Mesenchymal stem cell (in vitro differentiated cells and primary cell): ENCODE data around the gene SNRPA1.

ENCODE experiments used
- DNase-seq: peaks from one replicate; pipeline ENCODE4 v3.0.0-alpha.2; 2013
- H2AFZ ChIP-seq: one replicate; pipeline ENCODE4 v1.6.1; 2013; ENCODE audit warnings: low read depth, mild to moderate bottlenecking, control low read depth, inconsistent platforms, low read length, moderate library complexity
- H2AK5ac ChIP-seq: 2 replicates; pipeline ENCODE4 v1.6.1; 2013; ENCODE audit warnings: low read length, moderate library complexity, mild to moderate bottlenecking, inconsistent platforms; ENCODE audit not compliant: severe bottlenecking
- H2BK120ac ChIP-seq: one replicate; pipeline ENCODE4 v1.6.1; 2013; ENCODE audit warnings: low read depth, mild to moderate bottlenecking, inconsistent platforms, low read length, moderate library complexity
- H2BK12ac ChIP-seq, 2 experiments: one replicate each; pipeline ENCODE4 v1.6.1; 2013; ENCODE audit warnings: inconsistent platforms in 2 of 2, low read length in 2 of 2, mild to moderate bottlenecking in 2 of 2, moderate library complexity in 2 of 2, control low read depth in 1 of 2
- H2BK15ac ChIP-seq: one replicate; pipeline ENCODE4 v1.6.1; 2013; ENCODE audit warnings: mild to moderate bottlenecking, low read depth, inconsistent platforms; ENCODE audit not compliant: poor library complexity, severe bottlenecking
- H2BK5ac ChIP-seq: 2 replicates; pipeline ENCODE4 v1.6.1; 2013; ENCODE audit warnings: low read depth, mild to moderate bottlenecking, low read length, control low read depth, inconsistent platforms; ENCODE audit not compliant: poor library complexity, severe bottlenecking
- H3K14ac ChIP-seq, 2 experiments: one replicate each; pipeline ENCODE4 v1.6.1; 2013; ENCODE audit warnings: inconsistent platforms in 2 of 2, low read length in 2 of 2, control low read depth in 1 of 2, mild to moderate bottlenecking in 1 of 2, moderate library complexity in 1 of 2
- H3K18ac ChIP-seq, 2 experiments: one replicate each; pipeline ENCODE4 v1.6.1; 2013; ENCODE audit warnings: inconsistent platforms in 2 of 2, low read length in 2 of 2, control low read depth in 1 of 2, low read depth in 1 of 2, mild to moderate bottlenecking in 1 of 2
- H3K23ac ChIP-seq, 2 experiments: one replicate each; pipeline ENCODE4 v1.6.1; 2013; ENCODE audit warnings: inconsistent platforms in 2 of 2, low read length in 2 of 2, mild to moderate bottlenecking in 2 of 2, moderate library complexity in 2 of 2, control low read depth in 1 of 2
- H3K27ac ChIP-seq: 2 replicates; pipeline ENCODE4 v1.5.1; 2013; ENCODE audit warnings: mild to moderate bottlenecking, moderate library complexity, low read length, control low read depth, inconsistent platforms; ENCODE audit not compliant: poor library complexity, severe bottlenecking
- H3K27me3 ChIP-seq, 2 experiments: 2 replicates each; pipeline versions ENCODE4 v1.6.1 to v1.7.0; 2013; ENCODE audit warnings: low read length in 2 of 2, mild to moderate bottlenecking in 2 of 2, moderate library complexity in 2 of 2, control low read depth in 1 of 2, inconsistent platforms in 1 of 2; ENCODE audit not compliant: control insufficient read depth in 1 of 2, insufficient read depth in 1 of 2
- H3K36me3 ChIP-seq, 2 experiments: 2 replicates each; pipeline versions ENCODE4 v1.6.1 to v1.7.0; 2013; ENCODE audit warnings: low read length in 2 of 2, control low read depth in 1 of 2, inconsistent platforms in 1 of 2, low read depth in 1 of 2, mild to moderate bottlenecking in 1 of 2; ENCODE audit not compliant: insufficient read depth in 2 of 2, control insufficient read depth in 1 of 2
- H3K4ac ChIP-seq, 2 experiments: one replicate each; pipeline ENCODE4 v1.6.1; 2013; ENCODE audit warnings: inconsistent platforms in 2 of 2, low read length in 2 of 2, mild to moderate bottlenecking in 2 of 2, moderate library complexity in 2 of 2, control low read depth in 1 of 2, low read depth in 1 of 2
- H3K4me1 ChIP-seq: 2 replicates; pipeline ENCODE4 v1.6.1; 2013; ENCODE audit warnings: low read depth, low read length, control low read depth; ENCODE audit not compliant: control insufficient read depth, insufficient read depth
- H3K4me2 ChIP-seq: 2 replicates; pipeline ENCODE4 v1.6.1; 2013; ENCODE audit warnings: low read length, mild to moderate bottlenecking, inconsistent platforms; ENCODE audit not compliant: poor library complexity, severe bottlenecking
- H3K4me3 ChIP-seq, 2 experiments: 2 replicates each; pipeline versions ENCODE4 v1.5.1 to v1.7.0; 2013; ENCODE audit warnings: low read length in 2 of 2, mild to moderate bottlenecking in 2 of 2, control low read depth in 1 of 2, low read depth in 1 of 2; ENCODE audit not compliant: insufficient read depth in 1 of 2
- H3K79me1 ChIP-seq: replicated peaks from 2 replicates; pipeline ENCODE4 v1.6.1; 2013; ENCODE audit warnings: mild to moderate bottlenecking, control low read depth, low read length, inconsistent platforms; ENCODE audit not compliant: poor library complexity, severe bottlenecking
- H3K9ac ChIP-seq: 2 replicates; pipeline ENCODE4 v1.7.0; 2013; ENCODE audit warnings: mild to moderate bottlenecking, low read length, moderate library complexity
- H3K9me3 ChIP-seq: 2 replicates; pipeline ENCODE4 v1.7.0; 2013; ENCODE audit warnings: mild to moderate bottlenecking, low read length; ENCODE audit not compliant: control insufficient read depth
- H4K8ac ChIP-seq: one replicate; pipeline ENCODE4 v1.6.1; 2013; ENCODE audit warnings: inconsistent platforms, mild to moderate bottlenecking, low read length, moderate library complexity
- H4K91ac ChIP-seq: one replicate; pipeline ENCODE4 v1.6.1; 2013; ENCODE audit warnings: mild to moderate bottlenecking, low read length, inconsistent platforms
- WGBS: methylation state at CpG from one replicate; pipeline ENCODE4 v1.1.7; 2013; ENCODE audit warnings: mixed read lengths; 5-methylcytosine and 5-hydroxymethylcytosine counted together

The SNRPA1 gene

DNA sequence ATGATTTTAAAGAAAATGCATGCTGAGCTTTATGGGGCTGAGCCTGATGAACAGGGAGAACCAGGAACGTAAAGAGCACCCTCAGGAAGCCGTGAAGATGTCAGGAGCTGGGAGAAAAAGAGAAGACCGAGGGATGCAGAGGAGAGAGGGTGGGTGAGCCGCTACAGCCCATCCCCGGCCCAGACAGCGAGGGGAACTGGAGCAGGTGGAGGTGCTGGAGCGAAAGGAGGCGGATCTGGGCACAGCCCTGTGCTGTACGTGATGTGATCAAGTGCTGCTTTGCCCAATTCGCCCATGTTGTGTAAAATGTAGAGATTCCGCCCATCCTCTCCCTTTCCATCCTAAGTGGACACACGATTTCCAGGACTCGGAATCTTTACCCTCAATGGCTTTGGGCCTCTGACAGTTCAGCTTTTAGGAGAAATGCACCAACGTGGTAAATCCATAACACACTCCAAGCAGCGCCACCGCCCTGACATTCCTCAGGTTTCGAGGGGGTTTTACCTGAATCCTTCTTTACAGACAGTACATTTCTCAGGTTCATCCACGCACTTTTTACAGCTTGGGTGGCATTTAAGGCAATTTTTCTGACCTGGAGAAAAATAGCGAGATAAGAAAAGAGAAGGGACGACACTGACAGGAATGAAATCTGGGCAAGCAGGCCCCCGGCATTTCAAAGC is 27.1 kb upstream of the SNRPA1 start:
- H3K14ac ChIP-seq, result no peak overlapping the region
- no peak overlapping the region for H3K4me2 ChIP-seq
- no peak overlapping the region for H2BK12ac ChIP-seq
- no peak overlapping the region for H4K8ac ChIP-seq
- H3K4me3 ChIP-seq, result no peak overlapping the region
- no peaks in the 10 kb centered on the region for H3K4me1 ChIP-seq
- WGBS, result 92% methylated on average over 21 of the region's 21 CpGs
- no peak overlapping the region for H2BK5ac ChIP-seq
- no peak overlapping the region for H2AFZ ChIP-seq
- H2AK5ac ChIP-seq, result no peak overlapping the region
- no peaks in the 10 kb centered on the region for H3K79me1 ChIP-seq
- H4K91ac ChIP-seq, result no peak overlapping the region
- H3K23ac ChIP-seq, result no peak overlapping the region
- H3K4ac ChIP-seq, result no peak overlapping the region
- no peak overlapping the region for H3K9ac ChIP-seq
- DNase-seq, result no peak
- H3K36me3 ChIP-seq, result no peaks in the 10 kb centered on the region
- no peak overlapping the region for H2BK15ac ChIP-seq
- no peak overlapping the region for H2BK120ac ChIP-seq
- H3K18ac ChIP-seq, result no peak overlapping the region
- H3K27me3 ChIP-seq, result peaks cover 23 to 41% of the 10 kb centered on the region in 2 experiments
- H3K27ac ChIP-seq, result no peak overlapping the region
- H3K9me3 ChIP-seq, result no peaks in the 10 kb centered on the region

DNA sequence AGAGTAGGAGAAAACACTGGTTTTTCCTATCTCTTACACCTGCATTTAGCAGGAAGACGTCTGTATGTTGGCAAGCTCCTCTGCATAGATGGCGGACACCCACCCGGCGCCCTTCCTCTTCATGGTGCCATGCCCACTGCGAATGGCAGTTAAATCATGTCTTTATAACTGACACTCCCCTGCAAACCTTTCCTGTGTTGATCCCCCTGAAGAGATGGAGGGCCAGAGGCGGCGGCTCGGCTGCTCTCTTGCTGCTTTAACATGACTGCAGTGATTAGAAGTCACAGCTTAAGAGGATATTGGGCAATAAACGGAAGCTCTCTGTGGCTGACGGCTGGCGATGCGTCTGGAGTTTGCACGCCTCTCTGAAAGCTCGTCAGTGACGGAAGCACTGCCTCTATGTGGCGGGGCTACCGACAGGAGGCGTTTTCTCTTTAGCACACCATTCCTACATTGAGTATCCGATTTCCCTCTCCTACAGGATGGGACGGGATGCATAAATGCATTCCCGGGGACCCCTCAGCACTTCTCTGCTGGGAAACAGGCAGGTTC is 25.5 kb upstream of the SNRPA1 start:
- peaks cover 21 to 33% of the 10 kb centered on the region in 2 experiments for H3K27me3 ChIP-seq
- peak overlapping the region; percentile 18 for H2AFZ ChIP-seq
- H3K14ac ChIP-seq, result no peak overlapping the region
- no peak overlapping the region for H3K4me3 ChIP-seq
- DNase-seq, result peak; percentile 95
- no peak overlapping the region for H3K4me2 ChIP-seq
- H2BK5ac ChIP-seq, result no peak overlapping the region
- H3K79me1 ChIP-seq, result no peaks in the 10 kb centered on the region
- H2AK5ac ChIP-seq, result no peak overlapping the region
- no peak overlapping the region for H3K27ac ChIP-seq
- no peak overlapping the region for H3K4ac ChIP-seq
- H2BK120ac ChIP-seq, result peak overlapping the region; percentile 62
- peak overlapping the region; percentile 88 for H4K8ac ChIP-seq
- 25% methylated on average over 21 of the region's 21 CpGs for WGBS
- no peaks in the 10 kb centered on the region for H3K9me3 ChIP-seq
- H3K23ac ChIP-seq, result no peak overlapping the region
- H3K9ac ChIP-seq, result no peak overlapping the region
- H3K18ac ChIP-seq, result peak overlapping the region in 1 of 2 experiments; percentile 65
- H3K36me3 ChIP-seq, result no peaks in the 10 kb centered on the region
- peak overlapping the region; percentile 46 for H4K91ac ChIP-seq
- H2BK12ac ChIP-seq, result peak overlapping the region in 1 of 2 experiments; percentile 64
- H3K4me1 ChIP-seq, result no peaks in the 10 kb centered on the region
- no peak overlapping the region for H2BK15ac ChIP-seq

DNA sequence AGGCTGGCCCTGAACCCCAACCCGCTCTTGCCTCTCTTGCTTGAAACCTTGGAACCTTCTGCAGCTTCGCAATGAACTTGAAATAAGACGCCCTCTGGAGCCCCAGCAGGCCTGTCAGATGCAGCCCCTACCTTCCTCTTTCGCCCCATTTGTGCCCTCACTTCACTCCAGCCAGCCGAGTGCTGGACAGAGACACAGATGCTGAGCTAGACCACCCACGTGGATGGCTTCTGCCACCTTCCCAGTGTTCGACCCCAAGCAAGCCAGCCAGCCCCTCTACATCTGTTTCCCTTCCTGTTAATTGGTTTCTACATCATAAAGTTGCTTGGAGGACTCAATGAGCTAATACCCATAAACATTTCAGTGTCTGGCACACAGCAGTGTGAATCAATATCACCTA is 23.8 kb upstream of the SNRPA1 start:
- peak; percentile 6 for DNase-seq
- Histone ChIP-seq H3K27ac (no peak overlapping the region), H3K4me2 (no peak overlapping the region), H2BK15ac (no peak overlapping the region), H3K14ac (no peak overlapping the region), H3K36me3 (no peaks in the 10 kb centered on the region), H3K4ac (no peak overlapping the region), H4K91ac (no peak overlapping the region), H3K18ac (no peak overlapping the region), H2AK5ac (no peak overlapping the region), H3K9me3 (no peaks in the 10 kb centered on the region), H3K23ac (no peak overlapping the region), H3K79me1 (no peaks in the 10 kb centered on the region), H2BK120ac (no peak overlapping the region), H2BK12ac (no peak overlapping the region), H4K8ac (no peak overlapping the region), H3K4me3 (no peak overlapping the region), H3K27me3 (peaks cover 21 to 33% of the 10 kb centered on the region in 2 experiments), H2BK5ac (no peak overlapping the region), H3K4me1 (no peaks in the 10 kb centered on the region), H3K9ac (no peak overlapping the region), H2AFZ (no peak overlapping the region)
- 63% methylated on average over 7 of the region's 7 CpGs for WGBS

GRCh38 chr15:101318147-101318819 is 23.2 kb upstream of the SNRPA1 start:
- Histone ChIP-seq H3K9ac (no peak overlapping the region), H3K23ac (no peak overlapping the region), H2BK5ac (no peak overlapping the region), H3K79me1 (no peaks in the 10 kb centered on the region), H2BK120ac (no peak overlapping the region), H2AFZ (no peak overlapping the region), H3K9me3 (no peaks in the 10 kb centered on the region), H4K91ac (no peak overlapping the region), H4K8ac (no peak overlapping the region), H3K4me1 (no peaks in the 10 kb centered on the region), H3K18ac (no peak overlapping the region), H3K4me2 (no peak overlapping the region), H3K4ac (no peak overlapping the region), H3K4me3 (no peak overlapping the region), H3K14ac (no peak overlapping the region), H3K27ac (no peak overlapping the region), H2BK15ac (no peak overlapping the region), H3K36me3 (no peaks in the 10 kb centered on the region), H3K27me3 (peaks cover 21 to 33% of the 10 kb centered on the region in 2 experiments), H2BK12ac (no peak overlapping the region), H2AK5ac (no peak overlapping the region)
- no peak for DNase-seq
- WGBS, result 83% methylated on average over 20 of the region's 20 CpGs
